Hepatocyte (in vitro differentiated cells): ENCODE data around the gene OGFOD1.

Experiments
- CTCF ChIP-seq: fragments of 200-600 bp; sonication (generic); IDR thresholded peaks from 2 replicates; pipeline ENCODE4 v1.5.1; 2016; ENCODE audit warnings: antibody characterized with exemption, mild to moderate bottlenecking; ENCODE audit not compliant: poor library complexity
- EZH2 ChIP-seq: fragments of 200-600 bp; sonication (generic); IDR thresholded peaks from 2 replicates; pipeline ENCODE4 v1.6.1; 2016; ENCODE audit warnings: antibody characterized with exemption, mild to moderate bottlenecking, borderline replicate concordance

- TF ChIP-seq CTCF (no peak), EZH2 (no peak)
Observed at GRCh38 chr16:56413381-56413780, 38.0 kb upstream of the OGFOD1 start.
